Caki2 (cell line): ENCODE results near the gene LIPG. TPM values are rescaled to one million over a fixed set of nuclear protein-coding genes. Genes with fewer than 3 reads are reported as not detected.
"Not testable (repeated sequence)": the region's sequence is repeated elsewhere in the genome, so short reads cannot be mapped to it uniquely, and the experiment has no call there.

Experiments used
- DNase-seq: peaks from one replicate; pipeline ENCODE4 v3.0.0-alpha.2; 2015; ENCODE audit warnings: low read depth
- in situ Hi-C: cut with HindIII; loops from 2 replicates; pipeline ENCODE4 v1.10.0; 2016; ENCODE audit warnings: low sequenced_read_pairs, low pct_unique_long_range_greater_than_20kb, mixed read lengths
- total RNA-seq: library from RNA; depleted of rRNA; stranded (reverse); fragments of >200 nt; shearing (Covaris generic); gene quantifications from 2 replicates; pipeline ENCODE4 v1.2.3, GENCODE V29; 2014; ENCODE audit warnings: low replicate concordance; rRNA removed

LIPG gene
- 4.5 and 6.1 TPM in 2 replicates for total RNA-seq

GRCh38 chr18:49561289-49562193, at the start of gene LIPG:
LIPG (plus strand) TSS chr18:49562057; CDS start chr18:49562309, 252 bp downstream.
- peak; percentile 76 for DNase-seq
- in situ Hi-C loops: no loop called here

GRCh38 chr18:49512876-49513275, 49.0 kb upstream of the LIPG start:
- in situ Hi-C loops, DNase-seq: not testable (repeated sequence)

GRCh38 chr18:49514577-49514976, 47.3 kb upstream of the LIPG start:
- no peak for DNase-seq
- in situ Hi-C loops: no loop called here

- in situ Hi-C loops, DNase-seq: not testable (repeated sequence)
Measured at GRCh38 chr18:49515003-49515402, 46.9 kb upstream of the LIPG start.

GRCh38 chr18:49515516-49515915, 46.3 kb upstream of the LIPG start:
- in situ Hi-C loops: no loop called here
- DNase-seq: no peak

GRCh38 chr18:49517483-49517882, 44.4 kb upstream of the LIPG start:
- in situ Hi-C loops: no loop called here
- DNase-seq: no peak

GRCh38 chr18:49519101-49519971, 42.5 kb upstream of the LIPG start:
- in situ Hi-C loops: no loop called here
- DNase-seq: no peak

GRCh38 chr18:49520661-49521145, 41.2 kb upstream of the LIPG start:
- no peak for DNase-seq
- in situ Hi-C loops: no loop called here

GRCh38 chr18:49521216-49521835, 40.5 kb upstream of the LIPG start:
- in situ Hi-C loops: no loop called here
- DNase-seq: no peak

- in situ Hi-C loops: not testable (repeated sequence)
Measured at GRCh38 chr18:49523580-49524093, 38.2 kb upstream of the LIPG start.

GRCh38 chr18:49524349-49524748, 37.5 kb upstream of the LIPG start:
- no peak for DNase-seq
- in situ Hi-C loops: no loop called here

More at GRCh38 chr18:49523580-49524093, 38.2 kb upstream of the LIPG start:
- not testable (repeated sequence) for DNase-seq

- no peak for DNase-seq
- in situ Hi-C loops: no loop called here
Measured at GRCh38 chr18:49524951-49525350, 36.9 kb upstream of the LIPG start.

- in situ Hi-C loops: no loop called here
Measured at GRCh38 chr18:49525981-49526380, 35.9 kb upstream of the LIPG start.

GRCh38 chr18:49527631-49528327, 34.1 kb upstream of the LIPG start:
- peak; percentile 3 for DNase-seq
- in situ Hi-C loops: no loop called here

More at GRCh38 chr18:49525981-49526380, 35.9 kb upstream of the LIPG start:
- DNase-seq: no peak

GRCh38 chr18:49529596-49529995, 32.3 kb upstream of the LIPG start:
- DNase-seq: no peak
- in situ Hi-C loops: no loop called here

- no peak for DNase-seq
Measured at GRCh38 chr18:49531678-49532153, 30.1 kb upstream of the LIPG start.

GRCh38 chr18:49534846-49535601, 26.8 kb upstream of the LIPG start:
- in situ Hi-C loops: no loop called here
- DNase-seq: no peak

More at GRCh38 chr18:49531678-49532153, 30.1 kb upstream of the LIPG start:
- in situ Hi-C loops: no loop called here
